Naive B cell (primary cell): ENCODE results near the gene KRTAP16-1. TPM values are rescaled to one million over a fixed set of nuclear protein-coding genes. Genes with fewer than 3 reads are reported as not detected.

Experiments
- ATAC-seq, 2 donors: fragments of 150-1000 bp; cut with Tn5 transposase; 2 replicates each; pipeline ENCODE4 v1.10.0; 2021; ENCODE audit warnings: low read depth in 2 of 2, mild to moderate bottlenecking in 2 of 2, moderate library complexity in 2 of 2
- DNase-seq: peaks from one replicate; pipeline ENCODE4 v3.0.0; 2022
- H3K27ac Mint-ChIP-seq, 6 donors: one replicate each; pipeline ENCODE4 v1.8.0; 2020 to 2022; ENCODE audit warnings: mild to moderate bottlenecking in 6 of 6, mixed read lengths in 6 of 6, moderate library complexity in 5 of 6, inconsistent platforms in 2 of 6
- H3K27me3 Mint-ChIP-seq, 3 donors: one replicate each; pipeline ENCODE4 v1.8.0; 2021 to 2022; ENCODE audit warnings: mixed read lengths in 3 of 3, mild to moderate bottlenecking in 1 of 3
- H3K36me3 Mint-ChIP-seq, 2 donors: one replicate each; pipeline ENCODE4 v1.8.0; 2020 to 2022; ENCODE audit warnings: mixed read lengths in 2 of 2, inconsistent platforms in 1 of 2, mild to moderate bottlenecking in 1 of 2
- H3K4me1 Mint-ChIP-seq, 3 donors: one replicate each; pipeline ENCODE4 v1.8.0; 2020 to 2022; ENCODE audit warnings: mixed read lengths in 3 of 3, inconsistent platforms in 1 of 3, mild to moderate bottlenecking in 1 of 3, moderate library complexity in 1 of 3
- H3K4me3 Mint-ChIP-seq, 8 donors: one replicate each; pipeline ENCODE4 v1.8.0; 2020 to 2022; ENCODE audit warnings: mild to moderate bottlenecking in 8 of 8, mixed read lengths in 8 of 8, moderate library complexity in 8 of 8, inconsistent platforms in 2 of 8
- H3K9me3 Mint-ChIP-seq, 7 donors: one replicate each; pipeline ENCODE4 v1.8.0; 2020 to 2022; ENCODE audit warnings: mixed read lengths in 7 of 7, mild to moderate bottlenecking in 5 of 7, inconsistent platforms in 2 of 7, moderate library complexity in 1 of 7
- polyA plus RNA-seq, 6 donors: library from polyadenylated mRNA; unstranded; fragments of 300-500 nt; fragmentation: Illumina TruSeq; gene quantifications; one replicate each; pipeline ENCODE4 v1.2.3, GENCODE V29; 2021; ENCODE audit warnings: low read depth in 6 of 6

Gene KRTAP16-1
- polyA plus RNA-seq, 6 donors from 2014 or later: 0.38 to 2.0 (median 0.55) TPM; not detected in 2

GRCh38 chr17:41339571-41340172 lies 30.6 kb upstream of the KRTAP16-1 start:
- Mint-ChIP-seq H3K27ac (peak overlapping the region in 2 of 6 donors; percentile 21 to 23), H3K4me1 (peaks cover 14 to 18% (median 14%) of the 10 kb centered on the region in 3 donors), H3K36me3 (peaks cover 0 to 12% of the 10 kb centered on the region in 2 donors), H3K27me3 (peaks cover 12 to 41% (median 18%) of the 10 kb centered on the region in 3 donors), H3K4me3 (no peak overlapping the region), H3K9me3 (peaks cover 8 to 24% (median 10%) of the 10 kb centered on the region in 7 donors)
- DNase-seq: no peak
- ATAC-seq: no peak

- Mint-ChIP-seq H3K9me3 (peaks cover 8 to 21% (median 10%) of the 10 kb centered on the region in 7 donors), H3K27ac (peak overlapping the region in 1 of 6 donors; percentile 18), H3K4me1 (peaks cover 14 to 22% (median 14%) of the 10 kb centered on the region in 3 donors), H3K27me3 (peaks cover 15 to 39% (median 18%) of the 10 kb centered on the region in 3 donors), H3K4me3 (no peak overlapping the region), H3K36me3 (peaks cover 0 to 12% of the 10 kb centered on the region in 2 donors)
- DNase-seq: no peak
- ATAC-seq: peak in 1 of 2 donors; percentile 65
These were observed 29.9 kb upstream of the KRTAP16-1 start for GRCh38 chr17:41338961-41339485.

GRCh38 chr17:41335747-41336146 lies 26.6 kb upstream of the KRTAP16-1 start:
- ATAC-seq (no peak), DNase-seq (no peak)
- Mint-ChIP-seq H3K4me3 (no peak overlapping the region), H3K9me3 (peaks cover 0 to 1% (median 0%) of the 10 kb centered on the region in 7 donors), H3K27ac (peak overlapping the region in 1 of 6 donors; percentile 32), H3K36me3 (no peaks in the 10 kb centered on the region), H3K27me3 (peaks cover 17 to 49% (median 33%) of the 10 kb centered on the region in 3 donors), H3K4me1 (peaks cover 10 to 24% (median 12%) of the 10 kb centered on the region in 3 donors)

- peaks cover 0 to 1% (median 0%) of the 10 kb centered on the region in 7 donors for H3K9me3 Mint-ChIP-seq
- no peak for ATAC-seq
- peaks cover 13 to 42% (median 33%) of the 10 kb centered on the region in 3 donors for H3K27me3 Mint-ChIP-seq
- H3K27ac Mint-ChIP-seq: peak overlapping the region in 2 of 6 donors; percentile 13 to 44
- H3K4me1 Mint-ChIP-seq: peaks cover 0 to 16% (median 3%) of the 10 kb centered on the region in 3 donors
- no peak for DNase-seq
- no peaks in the 10 kb centered on the region for H3K36me3 Mint-ChIP-seq
- no peak overlapping the region for H3K4me3 Mint-ChIP-seq
These were observed 25.5 kb upstream of the KRTAP16-1 start for GRCh38 chr17:41334385-41335305.

GRCh38 chr17:41333836-41334235 lies 24.7 kb upstream of the KRTAP16-1 start:
- no peak overlapping the region for H3K4me3 Mint-ChIP-seq
- H3K36me3 Mint-ChIP-seq: no peaks in the 10 kb centered on the region
- peaks cover 0 to 1% (median 0%) of the 10 kb centered on the region in 7 donors for H3K9me3 Mint-ChIP-seq
- DNase-seq (no peak), ATAC-seq (no peak)
- H3K27ac Mint-ChIP-seq: peak overlapping the region in 1 of 6 donors; percentile 44
- peaks cover 0 to 11% (median under 1%) of the 10 kb centered on the region in 3 donors for H3K4me1 Mint-ChIP-seq
- peaks cover 13 to 38% (median 33%) of the 10 kb centered on the region in 3 donors for H3K27me3 Mint-ChIP-seq

- no peak overlapping the region for H3K4me3 Mint-ChIP-seq
These were observed 24.0 kb upstream of the KRTAP16-1 start for GRCh38 chr17:41333098-41333497.

GRCh38 chr17:41332239-41332638 lies 23.1 kb upstream of the KRTAP16-1 start:
- H3K4me3 Mint-ChIP-seq: no peak overlapping the region
- peak overlapping the region in 1 of 6 donors; percentile 25 for H3K27ac Mint-ChIP-seq
- no peaks in the 10 kb centered on the region for H3K36me3 Mint-ChIP-seq
- peaks cover 0 to 1% (median 0%) of the 10 kb centered on the region in 7 donors for H3K9me3 Mint-ChIP-seq
- ATAC-seq: no peak
- no peak for DNase-seq
- H3K27me3 Mint-ChIP-seq: peaks cover 9 to 38% (median 33%) of the 10 kb centered on the region in 3 donors
- H3K4me1 Mint-ChIP-seq: peaks cover 0 to 12% (median 5%) of the 10 kb centered on the region in 3 donors

More at GRCh38 chr17:41333098-41333497, 24.0 kb upstream of the KRTAP16-1 start:
- no peaks in the 10 kb centered on the region for H3K36me3 Mint-ChIP-seq
- peaks cover 0 to 10% (median 5%) of the 10 kb centered on the region in 3 donors for H3K4me1 Mint-ChIP-seq
- peaks cover 0 to 1% (median 0%) of the 10 kb centered on the region in 7 donors for H3K9me3 Mint-ChIP-seq
- peaks cover 13 to 38% (median 33%) of the 10 kb centered on the region in 3 donors for H3K27me3 Mint-ChIP-seq
- ATAC-seq (no peak), DNase-seq (no peak)
- H3K27ac Mint-ChIP-seq: no peak overlapping the region

- H3K27ac Mint-ChIP-seq: peak overlapping the region in 2 of 6 donors; percentile 53 to 68
- peaks cover 0 to 1% (median 0%) of the 10 kb centered on the region in 7 donors for H3K9me3 Mint-ChIP-seq
- H3K27me3 Mint-ChIP-seq: peaks cover 9 to 38% (median 33%) of the 10 kb centered on the region in 3 donors
- no peak for DNase-seq
- H3K4me3 Mint-ChIP-seq: peak overlapping the region in 1 of 8 donors; percentile 66
- H3K36me3 Mint-ChIP-seq: no peaks in the 10 kb centered on the region
- H3K4me1 Mint-ChIP-seq: peaks cover 0 to 13% (median 5%) of the 10 kb centered on the region in 3 donors
- ATAC-seq: no peak
These were observed 22.5 kb upstream of the KRTAP16-1 start for GRCh38 chr17:41331606-41332005.

GRCh38 chr17:41329279-41329948 lies 20.3 kb upstream of the KRTAP16-1 start:
- no peaks in the 10 kb centered on the region for H3K36me3 Mint-ChIP-seq
- peaks cover 5 to 26% (median 26%) of the 10 kb centered on the region in 3 donors for H3K27me3 Mint-ChIP-seq
- DNase-seq (no peak), ATAC-seq (peak in 1 of 2 donors; percentile 28)
- H3K4me1 Mint-ChIP-seq: peaks cover 0 to 8% (median 7%) of the 10 kb centered on the region in 3 donors
- no peak overlapping the region for H3K27ac Mint-ChIP-seq
- no peak overlapping the region for H3K4me3 Mint-ChIP-seq
- peaks cover 0 to 1% (median 0%) of the 10 kb centered on the region in 7 donors for H3K9me3 Mint-ChIP-seq

GRCh38 chr17:41328207-41328606 lies 19.1 kb upstream of the KRTAP16-1 start:
- no peak overlapping the region for H3K4me3 Mint-ChIP-seq

GRCh38 chr17:41327411-41328120 lies 18.5 kb upstream of the KRTAP16-1 start:
- peaks cover 0 to 20% (median 13%) of the 10 kb centered on the region in 3 donors for H3K27me3 Mint-ChIP-seq
- peaks cover 4 to 19% (median 13%) of the 10 kb centered on the region in 3 donors for H3K4me1 Mint-ChIP-seq
- no peak for ATAC-seq
- H3K9me3 Mint-ChIP-seq: no peaks in the 10 kb centered on the region
- H3K27ac Mint-ChIP-seq: peak overlapping the region in 1 of 6 donors; percentile 82
- H3K4me3 Mint-ChIP-seq: no peak overlapping the region
- no peaks in the 10 kb centered on the region for H3K36me3 Mint-ChIP-seq
- DNase-seq: no peak

More at GRCh38 chr17:41328207-41328606, 19.1 kb upstream of the KRTAP16-1 start:
- ATAC-seq: no peak
- no peak for DNase-seq
- Mint-ChIP-seq H3K27me3 (peaks cover 0 to 27% (median 17%) of the 10 kb centered on the region in 3 donors), H3K36me3 (no peaks in the 10 kb centered on the region), H3K9me3 (no peaks in the 10 kb centered on the region), H3K4me1 (peaks cover 0 to 16% (median 9%) of the 10 kb centered on the region in 3 donors), H3K27ac (peak overlapping the region in 1 of 6 donors; percentile 62)
